Rectal smooth muscle tissue (tissue), 1 donor: ENCODE results near the gene POLG2.

Experiments used
- H3K27ac ChIP-seq: one replicate; pipeline ENCODE4 v1.7.0; 2013; ENCODE audit warnings: low read depth, low read length, inconsistent platforms
- H3K27me3 ChIP-seq: one replicate; pipeline ENCODE4 v1.7.0; 2013; ENCODE audit warnings: low read length; ENCODE audit not compliant: control insufficient read depth, insufficient read depth
- H3K36me3 ChIP-seq: one replicate; pipeline ENCODE4 v1.7.0; 2013; ENCODE audit warnings: low read length; ENCODE audit not compliant: control insufficient read depth, insufficient read depth
- H3K4me1 ChIP-seq: one replicate; pipeline ENCODE4 v1.7.0; 2013; ENCODE audit warnings: low read length; ENCODE audit not compliant: control insufficient read depth, insufficient read depth
- H3K4me3 ChIP-seq: one replicate; pipeline ENCODE4 v1.7.0; 2013; ENCODE audit warnings: low read length
- H3K9ac ChIP-seq: one replicate; pipeline ENCODE4 v1.7.0; 2013; ENCODE audit warnings: low read length

POLG2 gene

GRCh38 chr17:64527914-64528313 is 31.1 kb upstream of the POLG2 start:
- Histone ChIP-seq H3K27me3 (no peaks in the 10 kb centered on the region), H3K27ac (no peak overlapping the region), H3K4me3 (no peak overlapping the region), H3K4me1 (no peaks in the 10 kb centered on the region), H3K36me3 (peaks cover 48% of the 10 kb centered on the region), H3K9ac (no peak overlapping the region)

DNA sequence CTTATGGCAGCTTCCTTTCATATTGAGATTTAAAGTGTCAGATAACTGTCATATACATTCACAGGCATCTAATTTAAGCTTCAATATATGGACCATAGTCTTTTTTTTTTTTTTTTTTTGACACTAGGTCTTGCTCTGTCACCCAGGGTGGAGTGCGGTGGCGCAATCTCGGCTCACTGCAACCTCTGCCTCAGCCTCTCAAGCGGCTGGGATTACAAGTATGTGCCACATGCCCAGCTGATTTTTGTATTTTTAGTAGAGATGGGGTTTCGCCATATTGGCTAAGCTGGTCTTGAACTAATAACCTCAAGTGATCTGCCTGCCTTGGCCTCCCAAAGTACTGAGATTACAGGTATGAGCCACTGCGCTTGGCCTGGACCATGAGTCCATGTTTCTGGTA is 23.5 kb upstream of the POLG2 start:
- peaks cover 21% of the 10 kb centered on the region for H3K36me3 ChIP-seq
- no peak overlapping the region for H3K4me3 ChIP-seq
- H3K27ac ChIP-seq, result no peak overlapping the region
- H3K9ac ChIP-seq, result no peak overlapping the region
- no peaks in the 10 kb centered on the region for H3K27me3 ChIP-seq
- H3K4me1 ChIP-seq, result no peaks in the 10 kb centered on the region

DNA sequence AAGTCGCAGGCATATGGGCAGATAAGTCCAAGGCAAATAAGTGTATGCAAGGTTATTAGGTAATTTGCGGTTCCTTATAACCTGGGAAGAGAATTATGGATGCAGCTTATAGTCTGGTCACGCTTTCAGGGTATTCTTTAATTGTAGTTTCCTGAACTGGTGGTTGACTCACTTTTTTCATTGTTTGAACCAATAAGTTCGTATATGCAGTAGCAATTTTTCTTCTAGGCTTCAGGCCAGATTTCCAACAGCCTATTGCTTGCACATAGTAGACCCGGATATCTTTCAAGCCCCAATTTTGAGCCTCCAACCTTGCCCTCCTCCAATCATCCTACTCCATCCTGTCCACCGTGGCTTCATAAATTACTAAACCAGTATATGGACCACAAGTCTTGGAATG is 22.7 kb upstream of the POLG2 start:
- no peak overlapping the region for H3K9ac ChIP-seq
- H3K27me3 ChIP-seq, result no peaks in the 10 kb centered on the region
- H3K4me1 ChIP-seq, result no peaks in the 10 kb centered on the region
- no peak overlapping the region for H3K4me3 ChIP-seq
- H3K36me3 ChIP-seq, result peaks cover 20% of the 10 kb centered on the region
- H3K27ac ChIP-seq, result no peak overlapping the region

- no peak overlapping the region for H3K9ac ChIP-seq
- no peak overlapping the region for H3K27ac ChIP-seq
- H3K36me3 ChIP-seq, result peaks cover 18% of the 10 kb centered on the region
- no peaks in the 10 kb centered on the region for H3K4me1 ChIP-seq
- no peak overlapping the region for H3K4me3 ChIP-seq
- no peaks in the 10 kb centered on the region for H3K27me3 ChIP-seq
These were observed 19.0 kb upstream of the POLG2 start for GRCh38 chr17:64515829-64516228.

DNA sequence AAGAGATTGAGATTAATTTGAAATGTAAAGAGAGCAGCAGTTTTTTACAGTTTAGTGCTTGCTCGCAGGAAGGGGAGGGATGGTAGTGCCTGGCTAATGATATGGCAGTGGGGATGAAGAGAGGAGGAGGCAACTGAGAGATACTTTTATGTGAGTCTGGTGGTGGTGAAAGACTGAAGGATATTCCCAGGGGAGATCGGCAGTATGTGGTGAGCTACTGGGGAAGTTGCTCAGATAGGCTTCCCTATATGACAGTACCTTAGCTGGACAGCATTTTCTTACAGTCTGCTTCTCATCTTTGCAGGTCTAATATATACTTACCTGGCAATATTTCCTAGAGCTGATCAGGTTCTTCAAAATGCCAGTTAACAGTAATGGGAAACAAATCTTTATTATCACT is 18.6 kb upstream of the POLG2 start:
- Histone ChIP-seq H3K36me3 (peaks cover 15% of the 10 kb centered on the region), H3K27me3 (no peaks in the 10 kb centered on the region), H3K4me1 (no peaks in the 10 kb centered on the region), H3K4me3 (no peak overlapping the region), H3K27ac (no peak overlapping the region), H3K9ac (no peak overlapping the region)

DNA sequence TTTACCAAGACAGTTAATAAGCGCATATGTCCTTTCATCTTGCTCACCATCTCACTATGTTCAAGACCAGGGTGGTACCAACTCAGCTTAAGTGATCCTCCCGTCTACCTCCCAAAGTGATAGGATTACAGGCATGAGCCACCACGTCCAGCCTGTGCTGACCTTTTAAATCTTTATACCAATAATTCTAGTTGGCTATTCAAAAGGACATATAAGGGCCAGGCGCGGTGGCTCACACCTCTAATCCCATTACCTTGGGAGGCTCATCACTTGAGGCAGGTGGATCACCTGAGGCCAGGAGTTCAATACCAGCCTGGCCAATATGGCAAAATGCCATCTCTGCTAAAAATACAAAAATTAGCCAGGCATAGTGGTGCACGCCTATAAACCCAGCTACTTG is 12.3 kb upstream of the POLG2 start:
- Histone ChIP-seq H3K27ac (no peak overlapping the region), H3K27me3 (no peaks in the 10 kb centered on the region), H3K36me3 (peaks cover 9% of the 10 kb centered on the region), H3K4me1 (peaks cover 21% of the 10 kb centered on the region), H3K4me3 (no peak overlapping the region), H3K9ac (no peak overlapping the region)

DNA sequence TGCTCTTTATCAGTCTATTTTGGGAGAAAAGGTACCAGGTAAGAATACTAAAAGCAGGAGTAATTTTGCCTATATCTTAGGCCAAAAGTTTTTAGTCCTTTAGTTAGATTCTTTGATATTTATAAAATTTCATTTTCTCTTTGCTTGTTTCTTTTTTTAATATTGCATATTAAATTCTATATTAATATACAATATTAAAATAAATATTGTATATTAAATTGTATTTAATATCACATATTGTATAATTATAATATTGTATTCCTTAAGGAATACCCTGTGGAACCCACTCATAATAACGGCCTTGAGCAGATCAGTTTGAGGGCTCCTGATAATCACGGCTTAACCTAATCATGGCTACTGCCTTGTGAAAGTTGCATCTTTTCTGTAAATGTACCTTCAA is 11.8 kb upstream of the POLG2 start:
- Histone ChIP-seq H3K27me3 (no peaks in the 10 kb centered on the region), H3K27ac (no peak overlapping the region), H3K36me3 (peaks cover 14% of the 10 kb centered on the region), H3K4me1 (peaks cover 26% of the 10 kb centered on the region), H3K9ac (no peak overlapping the region), H3K4me3 (no peak overlapping the region)

DNA sequence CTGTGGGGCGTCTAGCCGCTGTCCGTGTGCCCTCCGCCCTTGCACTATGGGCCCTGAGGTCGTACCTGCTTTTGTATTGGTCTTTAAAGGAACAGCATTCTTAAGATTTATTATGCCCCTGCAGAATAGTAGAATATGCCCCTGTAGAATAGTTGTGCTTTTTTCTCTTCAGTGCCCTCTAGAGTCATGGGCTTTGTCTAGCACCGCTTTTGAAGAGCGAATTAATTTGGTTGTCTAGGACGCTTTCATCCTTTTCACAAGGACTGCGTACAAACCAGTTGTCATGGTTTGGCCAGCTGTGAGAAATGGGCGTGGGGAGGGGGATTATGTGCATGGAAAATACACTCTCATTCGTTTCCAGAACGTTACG is 10.5 kb upstream of the POLG2 start:
- Histone ChIP-seq H3K4me3 (peak overlapping the region; percentile 92), H3K4me1 (peaks cover 39% of the 10 kb centered on the region), H3K27ac (peak overlapping the region; percentile 99), H3K9ac (peak overlapping the region; percentile 91), H3K36me3 (peaks cover 27% of the 10 kb centered on the region), H3K27me3 (no peaks in the 10 kb centered on the region)

- H3K27ac ChIP-seq, result peak within 1 kb of the TSS; percentile 99
- H3K4me1 ChIP-seq, result peaks cover 42% of the 10 kb centered on the region
- peak within 1 kb of the TSS; percentile 97 for H3K9ac ChIP-seq
- peak within 1 kb of the TSS; percentile 92 for H3K4me3 ChIP-seq
- H3K27me3 ChIP-seq, result no peaks in the 10 kb centered on the region
- peaks cover 29% of the 10 kb centered on the region for H3K36me3 ChIP-seq
These were observed 9.9 kb upstream of the POLG2 start, which contains the start of gene CEP95 for GRCh38 chr17:64506576-64507412. Gene CEP95, plus strand, starts transcription at chr17:64506977. Its CDS starts 121 bp downstream, at chr17:64507098.

DNA sequence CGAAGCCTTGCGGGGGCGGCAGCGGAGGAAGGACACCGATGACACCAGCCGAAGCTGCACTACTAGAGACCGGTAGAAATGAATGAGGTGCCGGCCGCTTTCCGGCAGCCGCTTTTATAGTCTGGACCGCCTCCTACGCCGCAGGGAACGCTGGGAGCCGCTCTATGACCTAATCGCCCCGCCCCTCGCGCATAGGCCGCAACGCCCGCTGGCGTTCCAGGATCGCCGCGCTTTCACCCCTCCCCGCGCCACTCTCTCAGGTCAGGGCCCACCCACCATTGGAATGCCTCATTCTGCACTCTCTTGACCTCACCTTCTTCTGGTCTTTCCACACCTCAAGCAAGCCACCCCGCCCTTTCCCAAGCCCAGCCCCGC is 9.3 kb upstream of the POLG2 start, which contains the start of gene DDX5:
DDX5 (minus strand) TSS at position 89 of the 375 bp plus-strand sequence. CDS start 170 bp downstream, outside the sequence.
- Histone ChIP-seq H3K36me3 (peaks cover 34% of the 10 kb centered on the region), H3K4me3 (peak within 1 kb of the TSS; percentile 92), H3K9ac (peak within 1 kb of the TSS; percentile 97), H3K4me1 (peaks cover 42% of the 10 kb centered on the region), H3K27ac (peak within 1 kb of the TSS; percentile 99), H3K27me3 (no peaks in the 10 kb centered on the region)

- peak overlapping the region; percentile 97 for H3K9ac ChIP-seq
- H3K27ac ChIP-seq, result peak overlapping the region; percentile 99
- no peaks in the 10 kb centered on the region for H3K27me3 ChIP-seq
- H3K36me3 ChIP-seq, result peaks cover 40% of the 10 kb centered on the region
- peaks cover 42% of the 10 kb centered on the region for H3K4me1 ChIP-seq
- peak overlapping the region; percentile 92 for H3K4me3 ChIP-seq
These were observed 8.7 kb upstream of the POLG2 start for GRCh38 chr17:64505340-64506200.

- H3K36me3 ChIP-seq, result peaks cover 47% of the 10 kb centered on the region
- peak overlapping the region; percentile 92 for H3K4me3 ChIP-seq
- H3K9ac ChIP-seq, result peak overlapping the region; percentile 83
- H3K27me3 ChIP-seq, result no peaks in the 10 kb centered on the region
- H3K4me1 ChIP-seq, result peaks cover 42% of the 10 kb centered on the region
- peak overlapping the region; percentile 99 for H3K27ac ChIP-seq
These were observed 8.0 kb upstream of the POLG2 start for GRCh38 chr17:64504769-64505339.
